ENCODE measurements around the gene SMIM21.

The SMIM21 gene

GRCh38 chr18:75360941-75361340, 66.6 kb downstream of the SMIM21 start:
- no peak for TF ChIP-seq CTCF (IDR thresholded peaks at IDR 0.05)

GRCh38 chr18:75360215-75360614, 67.3 kb downstream of the SMIM21 start:
- no peak for TF ChIP-seq CTCF (IDR thresholded peaks at IDR 0.05)

Data from LNCAP (cell line).